Neural cell (in vitro differentiated cells): ENCODE measurements around the gene SENP3. TPM values are rescaled to one million over a fixed set of nuclear protein-coding genes. Genes with fewer than 3 reads are reported as not detected.

Source experiments
- H2AFZ ChIP-seq: fragments of 200-600, 300-800 bp; sonication (generic), shearing (Covaris generic); 2 replicates; pipeline ENCODE4 v1.6.0; 2014; ENCODE audit warnings: low read depth, mild to moderate bottlenecking, antibody characterized with exemption, low read length, moderate library complexity
- H3F3A ChIP-seq: fragments of 200-600 bp; shearing (Covaris generic); 2 replicates; pipeline ENCODE4 v1.6.1; 2016; ENCODE audit warnings: mild to moderate bottlenecking, moderate library complexity, mixed read lengths, antibody characterized with exemption, low read length; ENCODE audit not compliant: insufficient read depth, poor library complexity, severe bottlenecking
- H3K27ac ChIP-seq: fragments of 200-600, 300-800 bp; sonication (generic), shearing (Covaris generic); 2 replicates; pipeline ENCODE4 v1.5.1; 2014; ENCODE audit warnings: mild to moderate bottlenecking, low read length, moderate library complexity
- H3K27me3 ChIP-seq: fragments of 300-800, 200-600 bp; sonication (generic), shearing (Covaris generic); 2 replicates; pipeline ENCODE4 v1.6.0; 2014; ENCODE audit warnings: mild to moderate bottlenecking, low read depth, low read length, moderate library complexity; ENCODE audit not compliant: insufficient read depth
- H3K36me3 ChIP-seq: fragments of 300-800, 200-600 bp; sonication (generic), shearing (Covaris generic); 2 replicates; pipeline ENCODE4 v1.5.1; 2014; ENCODE audit warnings: mild to moderate bottlenecking, antibody characterized with exemption, low read length, moderate library complexity; ENCODE audit not compliant: insufficient read depth
- H3K4me2 ChIP-seq: fragments of 300-800, 200-600 bp; sonication (generic), shearing (Covaris generic); 2 replicates; pipeline ENCODE4 v1.6.0; 2014; ENCODE audit warnings: mild to moderate bottlenecking, low read length
- H3K4me3 ChIP-seq: fragments of 300-800, 200-600 bp; sonication (generic), shearing (Covaris generic); 2 replicates; pipeline ENCODE4 v1.5.1; 2014; ENCODE audit warnings: mild to moderate bottlenecking, low read length, moderate library complexity
- H3K79me2 ChIP-seq: fragments of 200-600 bp; shearing (Covaris generic); replicated peaks from 2 replicates; pipeline ENCODE4 v1.6.0; 2014; ENCODE audit warnings: mild to moderate bottlenecking, low read length, moderate library complexity; ENCODE audit not compliant: insufficient read depth
- H3K9ac ChIP-seq: fragments of 300-800, 200-600 bp; sonication (generic), shearing (Covaris generic); 2 replicates; pipeline ENCODE4 v1.6.1; 2016; ENCODE audit warnings: mild to moderate bottlenecking, low read length, mixed read lengths
- H3K9me2 ChIP-seq: fragments of 200-600 bp; shearing (Covaris generic); 2 replicates; pipeline ENCODE4 v1.6.1; 2016; ENCODE audit warnings: mild to moderate bottlenecking, low read length, mixed read lengths; ENCODE audit not compliant: insufficient read depth
- H3K9me3 ChIP-seq: fragments of 200-600, 300-800 bp; sonication (generic), shearing (Covaris generic); 2 replicates; pipeline ENCODE4 v1.6.1; 2016; ENCODE audit warnings: mild to moderate bottlenecking, mixed run types, low read length, moderate library complexity, mixed read lengths
- H4K20me1 ChIP-seq: fragments of 200-600 bp; shearing (Covaris generic); 2 replicates; pipeline ENCODE4 v1.6.1; 2016; ENCODE audit warnings: mild to moderate bottlenecking, mixed run types; ENCODE audit not compliant: insufficient read depth
- CTCF ChIP-seq: fragments of 450-650 bp; IDR thresholded peaks from 2 replicates; pipeline ENCODE4 v1.5.1; 2014; ENCODE audit warnings: antibody characterized with exemption, mild to moderate bottlenecking, moderate library complexity; ENCODE audit not compliant: poor library complexity, severe bottlenecking
- EP300 ChIP-seq: fragments of 450-650 bp; conservative IDR thresholded peaks from 2 replicates; pipeline ENCODE4 v1.6.1; 2014; ENCODE audit warnings: antibody characterized with exemption, mild to moderate bottlenecking, moderate library complexity; ENCODE audit not compliant: poor library complexity, severe bottlenecking
- EZH2 ChIP-seq: fragments of 200-600, 300-800 bp; shearing (Covaris generic), sonication (generic); IDR thresholded peaks from 2 replicates; pipeline ENCODE4 v1.6.1; 2014; ENCODE audit warnings: antibody characterized with exemption, low read length, borderline replicate concordance, mild to moderate bottlenecking; ENCODE audit not compliant: insufficient read depth, poor library complexity, severe bottlenecking
- MXI1 ChIP-seq: fragments of 450-650 bp; conservative IDR thresholded peaks from 2 replicates; pipeline ENCODE4 v1.6.1; 2014; ENCODE audit warnings: antibody characterized with exemption, mild to moderate bottlenecking; ENCODE audit not compliant: poor library complexity, severe bottlenecking
- POLR2AphosphoS5 ChIP-seq: IDR thresholded peaks from 2 replicates; pipeline ENCODE4 v1.6.1; 2012
- RAD21 ChIP-seq: fragments of 450-650 bp; conservative IDR thresholded peaks from 2 replicates; pipeline ENCODE4 v1.6.1; 2014; ENCODE audit warnings: antibody characterized with exemption, mild to moderate bottlenecking, moderate library complexity
- REST ChIP-seq: IDR thresholded peaks from 2 replicates; pipeline ENCODE4 v1.6.1; 2012; ENCODE audit warnings: borderline replicate concordance
- SMC3 ChIP-seq: fragments of 450-650 bp; conservative IDR thresholded peaks from 2 replicates; pipeline ENCODE4 v1.6.1; 2014; ENCODE audit warnings: antibody characterized with exemption, mild to moderate bottlenecking, moderate library complexity; ENCODE audit not compliant: poor library complexity
- TAF1 ChIP-seq: IDR thresholded peaks from 2 replicates; pipeline ENCODE4 v1.6.1; 2012; ENCODE audit warnings: low read depth
- polyA plus RNA-seq: library from polyadenylated mRNA; depleted of rRNA; stranded (reverse); fragments of >200 nt; gene quantifications from 2 replicates; pipeline ENCODE4 v1.2.3, GENCODE V29; 2014

Gene SENP3
- polyA plus RNA-seq, 1 donor from 2014 or later = 151 TPM

GRCh38 chr17:7618608-7619007, 56.9 kb downstream of the SENP3 start:
- Histone ChIP-seq H3K9me3 (no peaks in the 10 kb centered on the region), H3K27ac (no peak overlapping the region), H3K9me2 (no peaks in the 10 kb centered on the region), H3K79me2 (peaks cover 8% of the 10 kb centered on the region), H3K36me3 (no peaks in the 10 kb centered on the region), H4K20me1 (no peaks in the 10 kb centered on the region), H3K27me3 (no peaks in the 10 kb centered on the region), H2AFZ (no peak overlapping the region), H3K4me3 (no peak overlapping the region), H3K4me2 (no peak overlapping the region), H3F3A (no peaks in the 10 kb centered on the region), H3K9ac (no peak overlapping the region)
- TF ChIP-seq POLR2AphosphoS5 (no peak), EP300 (no peak), MXI1 (no peak), CTCF (no peak), TAF1 (no peak), REST (no peak), SMC3 (no peak), RAD21 (no peak), EZH2 (no peak)

GRCh38 chr17:7620835-7621234, 59.1 kb downstream of the SENP3 start:
- no peaks in the 10 kb centered on the region for H3K79me2 ChIP-seq
- TF ChIP-seq SMC3 (no peak), MXI1 (no peak), EP300 (no peak), CTCF (no peak), RAD21 (no peak), REST (no peak), TAF1 (no peak)
- no peaks in the 10 kb centered on the region for H3K36me3 ChIP-seq
- H3K9ac ChIP-seq = no peak overlapping the region
- H2AFZ ChIP-seq = no peak overlapping the region
- no peaks in the 10 kb centered on the region for H3K9me3 ChIP-seq
- no peaks in the 10 kb centered on the region for H3F3A ChIP-seq
- no peak overlapping the region for H3K4me3 ChIP-seq
- H3K27ac ChIP-seq = no peak overlapping the region
- H4K20me1 ChIP-seq = no peaks in the 10 kb centered on the region
- no peak overlapping the region for H3K4me2 ChIP-seq
- H3K27me3 ChIP-seq = no peaks in the 10 kb centered on the region
- no peaks in the 10 kb centered on the region for H3K9me2 ChIP-seq
